GM21390 (cell line): Measurements from ENCODE around the gene DICER1.
A peak's percentile ranks its signal among the peaks of the same experiment; 100 is the strongest.
"Not testable (repeated sequence)": the region's sequence is repeated elsewhere in the genome, so short reads cannot be mapped to it uniquely, and the experiment has no call there.

Experiments used
- ATAC-seq: cut with Tn5 transposase; IDR thresholded peaks from one replicate; pipeline ENCODE4 v1.9.1; 2021; ENCODE audit not compliant: unreplicated experiment

Gene DICER1, protein sequence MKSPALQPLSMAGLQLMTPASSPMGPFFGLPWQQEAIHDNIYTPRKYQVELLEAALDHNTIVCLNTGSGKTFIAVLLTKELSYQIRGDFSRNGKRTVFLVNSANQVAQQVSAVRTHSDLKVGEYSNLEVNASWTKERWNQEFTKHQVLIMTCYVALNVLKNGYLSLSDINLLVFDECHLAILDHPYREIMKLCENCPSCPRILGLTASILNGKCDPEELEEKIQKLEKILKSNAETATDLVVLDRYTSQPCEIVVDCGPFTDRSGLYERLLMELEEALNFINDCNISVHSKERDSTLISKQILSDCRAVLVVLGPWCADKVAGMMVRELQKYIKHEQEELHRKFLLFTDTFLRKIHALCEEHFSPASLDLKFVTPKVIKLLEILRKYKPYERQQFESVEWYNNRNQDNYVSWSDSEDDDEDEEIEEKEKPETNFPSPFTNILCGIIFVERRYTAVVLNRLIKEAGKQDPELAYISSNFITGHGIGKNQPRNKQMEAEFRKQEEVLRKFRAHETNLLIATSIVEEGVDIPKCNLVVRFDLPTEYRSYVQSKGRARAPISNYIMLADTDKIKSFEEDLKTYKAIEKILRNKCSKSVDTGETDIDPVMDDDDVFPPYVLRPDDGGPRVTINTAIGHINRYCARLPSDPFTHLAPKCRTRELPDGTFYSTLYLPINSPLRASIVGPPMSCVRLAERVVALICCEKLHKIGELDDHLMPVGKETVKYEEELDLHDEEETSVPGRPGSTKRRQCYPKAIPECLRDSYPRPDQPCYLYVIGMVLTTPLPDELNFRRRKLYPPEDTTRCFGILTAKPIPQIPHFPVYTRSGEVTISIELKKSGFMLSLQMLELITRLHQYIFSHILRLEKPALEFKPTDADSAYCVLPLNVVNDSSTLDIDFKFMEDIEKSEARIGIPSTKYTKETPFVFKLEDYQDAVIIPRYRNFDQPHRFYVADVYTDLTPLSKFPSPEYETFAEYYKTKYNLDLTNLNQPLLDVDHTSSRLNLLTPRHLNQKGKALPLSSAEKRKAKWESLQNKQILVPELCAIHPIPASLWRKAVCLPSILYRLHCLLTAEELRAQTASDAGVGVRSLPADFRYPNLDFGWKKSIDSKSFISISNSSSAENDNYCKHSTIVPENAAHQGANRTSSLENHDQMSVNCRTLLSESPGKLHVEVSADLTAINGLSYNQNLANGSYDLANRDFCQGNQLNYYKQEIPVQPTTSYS (N-terminal part only)

DNA sequence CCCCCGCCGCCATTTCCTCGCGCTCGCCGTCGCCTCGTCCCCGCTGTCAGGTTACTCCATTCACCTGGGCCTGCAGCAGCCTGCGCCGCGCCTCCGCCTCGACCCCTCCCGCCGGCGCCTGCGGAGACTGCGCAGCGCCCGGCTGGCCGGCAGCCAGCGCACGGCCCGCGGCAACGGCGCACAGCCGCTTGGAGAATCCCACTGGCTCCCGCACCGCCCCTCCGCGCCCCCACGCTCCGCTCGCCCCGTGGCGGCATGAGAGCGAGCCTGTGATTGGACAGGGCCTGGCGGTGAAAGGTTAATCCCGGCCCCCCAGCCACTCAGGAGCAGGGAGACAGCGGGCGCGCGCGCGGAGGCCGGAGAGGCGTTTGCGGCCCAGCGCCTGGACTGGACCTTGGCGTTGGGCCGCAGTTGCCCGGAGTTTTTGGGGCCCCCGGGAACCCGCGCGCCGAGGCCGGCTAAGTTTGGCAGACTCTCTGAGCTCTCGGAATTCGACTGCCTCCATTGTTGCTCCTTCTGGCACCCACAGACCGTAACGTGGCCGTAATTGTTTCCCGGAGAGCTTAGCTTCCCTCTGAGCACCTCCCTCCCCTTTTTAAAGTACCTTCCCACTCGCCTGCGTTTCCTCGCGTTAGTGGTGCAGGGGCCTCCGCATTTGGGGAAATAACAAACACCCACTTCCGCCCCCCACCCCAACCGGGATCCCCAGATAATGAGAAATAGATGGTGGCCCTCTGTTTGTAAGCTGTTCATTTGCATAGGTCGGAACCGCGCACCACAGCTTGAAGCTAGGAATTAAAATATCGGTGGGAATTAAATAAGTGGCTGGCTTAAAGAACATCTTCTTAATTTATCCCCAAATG lies at the start of gene DICER1:
TSS of gene DICER1 (minus strand) at position 203 of the 863 bp plus-strand sequence. CDS start 24,071 bp downstream, outside the sequence.
- ATAC-seq: peak; percentile 70

DNA sequence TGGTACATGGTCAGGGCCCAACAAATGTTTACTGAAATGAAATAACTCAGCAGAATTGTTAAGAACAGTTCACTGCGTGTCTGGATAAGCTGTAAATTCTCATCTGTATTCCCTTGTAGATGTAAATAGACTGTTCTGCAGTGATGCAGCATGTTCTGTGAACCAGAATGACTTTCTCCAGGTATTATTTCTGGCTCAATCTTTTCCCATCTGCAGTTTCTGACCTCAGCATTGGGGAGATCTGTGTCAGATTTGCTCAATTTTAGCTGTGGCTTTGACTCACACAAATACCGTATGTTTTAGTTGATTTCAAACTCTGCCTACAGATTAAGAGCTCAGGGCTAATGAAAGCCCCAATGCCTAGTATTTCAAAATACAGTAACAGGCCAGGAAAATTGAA lies 49.2 kb upstream of the DICER1 start:
- ATAC-seq: no peak

DNA sequence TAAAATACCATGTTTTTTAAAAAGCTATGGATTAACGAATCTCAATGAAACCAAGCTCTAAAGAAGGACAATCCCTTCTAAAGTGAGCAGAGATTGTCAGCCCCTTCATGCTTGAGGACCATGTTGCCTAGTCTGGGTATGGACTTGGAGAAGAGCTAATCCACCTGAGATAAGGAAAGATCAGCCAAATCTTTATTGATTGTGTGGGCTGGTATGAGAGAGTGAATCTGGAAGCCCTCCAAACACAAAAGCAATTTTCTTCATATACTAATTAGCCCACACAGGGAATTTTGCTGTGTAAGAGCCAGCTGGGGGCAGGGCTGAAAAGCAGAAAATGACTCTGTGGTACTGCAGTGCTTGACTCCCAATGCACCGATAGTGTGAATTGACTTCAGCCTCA lies 47.4 kb upstream of the DICER1 start:
- ATAC-seq: no peak

DNA sequence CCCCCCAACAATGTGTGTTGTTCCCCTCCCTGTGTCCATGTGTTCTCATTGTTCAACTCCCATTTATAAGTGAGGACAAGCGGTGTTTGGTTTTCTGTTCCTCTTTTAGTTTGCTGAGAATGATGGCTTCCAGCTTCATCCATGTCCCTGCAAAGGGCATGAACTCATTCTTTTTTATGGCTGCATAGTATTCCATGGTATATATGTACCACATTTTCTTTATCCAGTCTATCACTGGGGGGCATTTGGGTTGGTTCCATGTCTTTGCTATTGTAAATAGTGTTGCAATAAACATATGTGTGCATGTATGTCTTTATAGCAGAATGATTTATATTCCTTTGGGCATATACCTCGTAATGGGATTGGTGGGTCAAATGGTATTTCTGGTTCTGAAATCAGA lies 44.4 kb upstream of the DICER1 start:
- not testable (repeated sequence) for ATAC-seq

DNA sequence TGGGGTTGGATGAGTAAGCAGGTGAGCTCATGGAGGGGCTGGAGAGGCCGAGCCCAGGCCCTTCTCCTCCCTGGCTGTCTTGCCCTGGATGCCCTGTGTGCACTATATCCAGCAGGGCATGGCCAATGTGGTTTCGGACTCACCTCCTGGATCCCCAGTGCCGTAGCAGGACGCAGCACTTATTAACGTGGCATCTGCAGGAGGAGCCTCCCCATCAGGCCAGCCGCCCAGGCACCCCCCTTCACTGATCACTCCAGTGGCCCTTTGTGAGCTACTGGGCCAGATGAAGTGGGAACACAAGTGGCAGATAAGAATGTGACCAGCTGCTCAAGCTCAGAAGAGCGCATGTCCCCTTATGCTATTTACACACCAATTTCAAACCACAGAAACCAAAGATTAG lies 43.1 kb upstream of the DICER1 start:
- ATAC-seq: no peak

DNA sequence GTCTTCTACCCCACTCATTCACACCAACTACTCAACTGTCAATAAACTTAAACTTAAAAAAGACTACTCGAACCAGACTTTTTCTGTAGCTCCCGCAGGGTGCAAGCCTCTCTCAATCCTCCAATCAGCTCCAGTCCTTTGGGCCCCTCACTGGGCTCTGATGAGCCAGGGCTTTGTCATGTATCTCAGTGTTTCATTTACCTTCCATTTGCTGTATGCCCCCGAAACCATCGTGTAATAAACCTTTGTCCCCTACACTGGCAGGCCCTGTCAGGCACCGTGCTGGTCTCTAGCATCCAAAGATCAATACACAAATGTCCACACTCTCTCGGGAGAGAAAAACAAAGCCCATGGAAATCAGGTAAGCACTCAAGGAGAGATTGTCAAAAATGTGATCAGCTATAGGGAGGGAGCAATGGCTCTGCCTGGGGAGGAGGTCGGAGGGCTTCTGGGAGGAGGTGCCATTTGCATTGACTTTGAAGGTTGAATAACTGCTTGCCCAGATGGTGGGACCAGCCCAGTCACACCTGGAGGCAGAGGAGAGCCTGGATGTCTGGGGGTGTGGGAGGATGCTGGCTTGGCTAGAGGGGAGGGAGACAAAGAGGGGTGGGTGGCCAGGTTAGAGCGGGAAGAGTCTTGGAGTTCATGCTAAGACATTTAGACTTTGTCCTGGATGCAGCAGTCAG lies 42.1 kb upstream of the DICER1 start:
- no peak for ATAC-seq

DNA sequence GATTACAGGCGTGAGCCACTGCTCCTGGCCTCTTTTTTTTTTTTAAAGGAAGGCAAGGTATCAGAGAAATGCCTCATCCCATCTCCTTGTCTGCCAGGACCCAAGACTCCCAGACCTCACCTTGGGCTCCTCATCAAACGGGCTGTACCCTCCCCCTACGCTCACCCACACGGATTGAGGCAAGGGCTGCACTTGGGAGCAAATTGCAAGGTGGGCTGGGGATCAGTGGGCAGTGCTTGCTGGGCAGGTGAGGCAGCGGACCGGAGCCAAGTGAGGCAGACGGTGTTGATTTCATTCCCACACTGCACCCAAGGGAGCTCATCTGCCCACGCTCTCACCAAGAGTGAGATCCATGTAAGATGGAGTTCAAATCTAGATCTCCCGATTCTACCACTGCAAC lies 41.0 kb upstream of the DICER1 start:
- ATAC-seq: no peak

DNA sequence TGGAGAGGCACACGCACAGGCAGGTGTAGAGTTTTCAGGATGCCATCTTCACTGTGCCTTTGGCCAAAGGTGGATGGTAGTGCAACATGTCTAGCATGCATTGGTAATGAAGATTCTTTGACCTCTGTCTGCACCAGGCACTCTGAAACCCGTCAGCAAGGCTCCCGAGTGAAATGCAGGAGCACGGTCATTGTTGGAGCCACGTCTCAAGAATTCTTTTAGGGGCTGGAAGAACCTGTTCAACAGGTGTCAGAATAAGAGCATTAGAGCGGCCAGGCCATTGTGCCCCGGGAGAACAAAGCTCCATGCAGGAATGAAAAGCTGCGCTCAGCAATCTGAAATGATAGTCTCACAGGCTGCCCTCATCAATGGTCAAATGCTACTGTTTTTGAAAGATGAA lies 40.2 kb upstream of the DICER1 start:
- no peak for ATAC-seq

DNA sequence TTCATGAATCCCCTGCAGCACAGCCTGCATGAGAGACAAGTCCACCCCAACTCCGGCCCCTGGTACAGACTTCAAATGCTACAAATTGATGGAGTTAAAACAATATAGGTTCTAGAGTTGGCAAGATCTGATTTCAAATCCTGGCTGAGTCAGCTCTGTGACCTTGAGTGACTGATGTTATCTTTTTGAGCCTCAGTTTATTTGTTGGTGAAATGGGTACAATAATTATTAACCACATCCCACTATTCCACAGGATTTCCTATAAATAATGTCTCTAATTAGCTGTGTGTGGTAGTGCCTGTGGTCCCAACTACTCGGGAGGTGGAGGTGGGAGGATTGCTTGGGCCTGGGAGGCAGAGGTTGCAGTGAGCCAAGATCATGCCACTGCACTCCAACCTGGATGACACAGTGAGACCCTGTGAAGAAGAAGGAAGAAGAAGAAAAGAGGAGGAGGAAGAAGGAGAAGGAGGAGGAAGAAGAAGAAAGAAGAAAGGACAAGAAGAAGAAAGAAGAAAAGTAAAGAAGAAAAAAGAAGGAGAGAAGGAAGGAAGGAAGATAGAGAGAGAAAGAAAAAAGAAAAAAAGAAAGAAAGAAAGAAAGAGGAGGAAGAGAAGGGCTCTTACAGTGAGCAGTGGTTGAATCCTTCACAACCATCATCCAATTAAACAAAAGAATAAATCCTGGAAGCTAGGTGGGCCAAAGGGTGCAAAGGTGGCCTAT lies 39.7 kb upstream of the DICER1 start:
- ATAC-seq: no peak

DNA sequence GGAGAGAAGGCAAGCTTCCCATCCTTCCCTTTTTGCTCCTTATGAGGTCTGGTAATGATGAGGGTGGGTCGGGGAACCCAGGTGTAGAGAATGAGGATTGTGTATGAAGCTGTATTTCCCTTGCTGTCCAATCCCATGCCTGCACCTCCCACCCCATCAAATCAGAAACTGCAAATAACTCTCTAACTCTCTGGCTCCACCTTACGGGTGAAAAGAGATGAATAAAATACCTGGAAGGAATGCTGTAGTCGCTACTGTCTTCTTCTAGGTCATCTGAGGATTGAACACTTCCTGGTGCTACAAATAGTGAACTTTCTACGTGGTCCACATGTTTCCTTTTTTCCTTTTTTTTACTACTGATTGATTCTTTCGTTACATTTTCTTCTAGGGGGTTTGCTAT lies 38.9 kb upstream of the DICER1 start:
- ATAC-seq: peak; percentile 58

DNA sequence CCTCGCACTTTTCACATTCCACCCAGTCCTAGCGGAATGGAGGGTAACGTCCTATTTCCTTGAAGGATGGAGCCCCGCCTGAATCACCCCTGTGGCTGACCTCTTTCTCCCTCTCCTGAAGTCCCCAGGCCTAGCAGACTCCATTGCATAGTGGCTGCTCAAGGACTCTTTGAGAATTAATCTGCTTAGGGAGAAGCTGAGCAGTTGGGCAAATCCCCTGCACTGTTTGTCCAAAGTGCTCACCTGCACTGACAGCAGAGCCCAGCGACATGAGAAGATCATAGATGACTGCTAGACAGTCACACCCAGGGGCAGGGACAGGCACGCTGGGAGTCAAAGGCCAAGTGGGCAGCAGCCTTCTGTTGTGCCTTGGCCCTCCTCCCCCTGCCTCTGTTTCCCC lies 37.7 kb upstream of the DICER1 start:
- no peak for ATAC-seq

DNA sequence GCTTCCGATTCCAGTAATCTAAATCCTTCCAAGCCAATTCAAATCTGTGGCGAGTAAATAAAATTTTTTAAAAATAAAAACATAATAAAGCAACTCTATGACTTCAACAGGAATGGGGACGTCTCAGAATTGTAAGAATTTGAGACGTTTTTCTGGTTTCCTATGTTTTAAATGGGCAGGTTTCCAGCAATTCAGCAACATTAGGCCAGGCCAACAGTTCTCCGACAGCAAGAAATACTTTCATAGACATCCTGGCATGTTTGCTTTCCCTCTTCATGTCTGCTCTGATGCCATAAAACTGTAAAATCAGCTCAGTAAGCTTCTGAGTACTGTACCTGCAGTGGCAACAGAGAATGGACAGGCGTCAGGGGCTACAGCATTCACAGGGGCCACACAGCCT lies 35.8 kb upstream of the DICER1 start:
- ATAC-seq: no peak

DNA sequence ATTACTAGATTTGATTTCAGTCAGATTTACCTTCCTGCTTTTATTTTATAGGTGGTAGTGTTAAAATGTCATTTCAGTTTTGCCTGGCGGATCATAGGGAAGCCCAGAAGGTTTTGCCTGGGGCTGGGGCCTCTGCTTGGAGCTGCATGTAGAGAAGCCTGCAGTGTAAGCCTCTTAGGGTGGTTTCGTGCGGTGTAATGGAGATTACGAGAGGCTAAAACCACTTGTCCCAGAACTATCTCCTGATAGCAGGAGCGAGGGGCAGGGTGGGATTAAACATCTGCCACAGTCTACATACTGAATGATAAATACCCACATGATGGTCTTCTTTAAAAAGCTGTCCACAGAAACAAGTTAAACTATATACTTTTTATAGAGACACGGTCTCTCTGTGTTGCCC lies 35.0 kb upstream of the DICER1 start:
- no peak for ATAC-seq

DNA sequence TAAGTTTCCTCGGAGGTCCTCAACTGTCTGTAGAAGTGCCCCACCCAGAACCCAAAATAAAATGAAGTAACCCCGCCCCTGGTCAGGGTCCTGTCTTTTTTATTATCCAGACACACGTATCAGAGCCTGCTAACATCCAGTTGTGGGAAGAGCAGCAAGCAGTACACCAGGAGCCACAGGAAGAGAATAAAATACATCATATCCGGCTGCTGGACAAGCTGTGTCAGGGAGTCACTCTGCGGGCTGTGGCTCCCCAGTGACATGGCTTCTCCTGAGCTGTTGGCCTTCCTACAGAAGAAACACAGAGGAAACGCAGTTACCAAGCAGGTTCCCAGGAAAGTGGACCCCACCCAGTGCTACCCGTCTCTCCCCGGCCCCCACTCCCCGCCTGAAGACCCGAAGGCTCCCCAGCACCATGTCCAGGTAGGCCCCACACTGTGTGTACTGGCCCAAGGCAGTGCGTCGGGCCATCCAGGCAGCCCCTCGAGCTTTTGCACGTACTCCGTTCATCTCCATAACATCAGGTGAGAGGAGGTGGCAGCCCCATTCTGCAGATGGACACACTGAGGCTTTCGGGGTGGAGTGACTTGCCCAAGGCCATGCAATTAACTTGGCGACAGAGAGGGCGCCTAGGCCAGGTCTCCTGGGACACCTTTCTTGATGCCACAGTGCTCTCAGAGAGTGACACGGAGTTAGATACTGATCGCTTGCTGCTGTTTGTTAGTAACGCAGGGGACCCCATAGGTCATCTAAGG lies 34.3 kb upstream of the DICER1 start:
- ATAC-seq: no peak

DNA sequence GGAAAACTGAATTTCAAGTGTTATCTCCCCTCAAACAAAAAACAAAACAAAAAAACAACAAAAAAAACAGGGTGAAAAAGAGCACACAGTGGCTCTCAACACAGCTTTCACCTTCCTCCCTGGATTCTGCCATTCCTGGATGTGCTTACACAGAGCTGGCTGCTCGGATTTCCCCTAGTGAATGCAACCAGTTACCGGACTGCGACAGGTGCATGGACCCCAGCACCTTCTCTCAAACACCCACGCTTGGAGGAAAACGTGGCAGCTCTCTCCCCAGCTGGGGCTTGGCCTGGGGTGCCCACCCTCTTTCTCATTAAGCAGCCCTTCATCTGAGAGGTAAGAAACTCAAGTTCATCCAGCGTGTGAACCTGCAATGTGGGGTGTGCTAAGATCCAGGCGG lies 33.5 kb upstream of the DICER1 start:
- ATAC-seq: no peak

DNA sequence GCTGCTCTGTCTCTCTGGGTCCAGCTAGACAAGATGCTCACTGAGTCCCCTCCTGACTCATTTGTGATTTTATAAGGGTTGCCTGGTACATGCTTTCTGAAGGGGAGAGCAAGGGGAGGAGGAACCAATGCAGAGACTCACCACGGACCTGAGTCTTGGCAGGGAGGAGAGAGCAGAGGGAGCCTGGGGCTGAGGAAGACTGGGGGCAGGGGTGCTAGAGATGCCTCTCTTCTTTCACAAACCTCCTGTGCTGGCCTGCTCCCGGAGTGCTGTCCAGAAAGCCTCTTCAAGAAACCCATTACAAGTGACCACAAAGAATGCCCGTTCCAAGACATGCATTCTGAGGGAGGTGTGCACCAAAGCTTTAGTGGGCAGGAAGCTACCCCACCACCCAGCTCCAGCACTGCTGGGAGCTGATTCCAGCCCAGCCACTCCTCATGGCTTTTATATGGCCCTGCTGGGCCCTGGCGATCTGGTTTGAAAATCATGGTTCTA lies 33.1 kb upstream of the DICER1 start:
- no peak for ATAC-seq

DNA sequence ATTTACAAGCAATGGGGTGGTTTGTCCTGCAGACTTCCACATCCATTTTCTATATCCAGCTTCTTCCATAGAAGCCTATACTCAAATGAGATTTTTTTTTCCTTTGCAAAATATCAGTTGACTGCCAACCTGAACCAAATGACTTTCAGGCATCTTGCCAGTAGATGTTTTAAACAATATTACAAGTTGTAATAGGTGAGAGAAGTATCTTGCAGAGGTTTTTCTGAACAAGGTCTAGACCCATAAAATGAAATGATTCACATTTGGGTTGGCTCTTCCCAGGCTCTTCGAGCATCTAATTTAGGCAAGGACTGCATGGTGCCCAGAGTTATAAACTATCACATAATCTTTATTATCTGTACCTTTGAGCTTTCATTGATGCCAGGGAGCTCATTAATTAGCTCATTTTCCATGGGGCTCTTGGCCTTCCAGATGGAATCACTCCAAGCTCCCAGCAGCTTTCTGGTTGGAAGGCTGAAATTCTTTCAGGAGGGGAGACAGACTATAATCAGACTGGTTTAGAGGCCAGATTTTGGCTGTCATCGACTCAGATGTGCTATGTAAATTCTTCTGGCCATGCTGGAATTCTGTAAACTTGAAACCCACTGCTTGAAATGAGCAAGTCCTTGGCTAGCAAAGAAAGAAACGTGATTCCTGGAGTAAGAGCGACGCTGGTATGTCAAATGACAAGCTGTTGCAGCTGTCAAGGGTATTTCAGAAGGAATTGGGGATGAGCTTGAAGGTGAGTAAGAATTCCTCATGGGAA lies 32.2 kb upstream of the DICER1 start:
- ATAC-seq: no peak

DNA sequence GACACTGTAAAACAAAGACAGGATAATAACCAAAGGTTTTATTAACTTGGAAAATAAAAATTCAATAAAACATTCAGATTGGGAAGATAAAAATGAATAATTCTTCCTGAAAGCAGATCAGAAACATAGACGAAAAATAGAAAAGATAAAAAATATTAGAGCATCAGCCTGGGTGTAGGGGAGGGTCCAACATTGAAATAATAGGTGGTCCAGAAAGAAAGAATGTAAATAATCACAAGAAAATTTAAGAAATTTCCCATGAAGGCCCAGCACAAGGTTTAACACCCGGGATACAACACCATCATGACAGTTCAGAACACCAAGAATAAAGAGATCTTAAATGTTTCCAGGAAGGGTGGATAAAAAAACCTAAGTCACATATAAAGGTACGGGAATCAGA lies 31.1 kb upstream of the DICER1 start:
- no peak for ATAC-seq
